Mesothelial cell of epicardium (in vitro differentiated cells): Measurements from ENCODE around the gene CBLC. TPM values are rescaled to one million over a fixed set of nuclear protein-coding genes. Genes with fewer than 3 reads are reported as not detected.

Experiments used
- DNase-seq, 2 experiments: peaks; one replicate each; pipeline ENCODE4 v3.0.0; 2021; ENCODE audit warnings: low spot score in 2 of 2; ENCODE audit not compliant: unreplicated experiment in 2 of 2
- H3K27ac Mint-ChIP-seq: 2 replicates; pipeline ENCODE4 v1.8.0; 2021; ENCODE audit warnings: mixed read lengths
- H3K27me3 Mint-ChIP-seq: 2 replicates; pipeline ENCODE4 v1.8.0; 2021; ENCODE audit warnings: low read depth, mixed read lengths
- H3K36me3 Mint-ChIP-seq: 2 replicates; pipeline ENCODE4 v1.8.0; 2021; ENCODE audit warnings: mixed read lengths
- H3K4me1 Mint-ChIP-seq: 2 replicates; pipeline ENCODE4 v1.8.0; 2021; ENCODE audit warnings: mixed read lengths
- H3K4me3 Mint-ChIP-seq: 2 replicates; pipeline ENCODE4 v1.8.0; 2021; ENCODE audit warnings: mild to moderate bottlenecking, moderate library complexity, mixed read lengths
- H3K9me3 Mint-ChIP-seq: 2 replicates; pipeline ENCODE4 v1.8.0; 2021; ENCODE audit warnings: mixed read lengths
- total RNA-seq: library from RNA; stranded (reverse); gene quantifications from 3 replicates; pipeline ENCODE4 v1.2.1, GENCODE V29; 2021
- TF ChIP-seq, protein P1 (sequence below): fragments of 200-600 bp; sonication (generic); IDR thresholded peaks from one replicate; pipeline ENCODE4 v1.5.0; 2021; ENCODE audit warnings: antibody characterized with exemption; ENCODE audit not compliant: unreplicated experiment

The CBLC gene
- total RNA-seq, 1 donor from 2014 or later: 8.8 TPM

DNA sequence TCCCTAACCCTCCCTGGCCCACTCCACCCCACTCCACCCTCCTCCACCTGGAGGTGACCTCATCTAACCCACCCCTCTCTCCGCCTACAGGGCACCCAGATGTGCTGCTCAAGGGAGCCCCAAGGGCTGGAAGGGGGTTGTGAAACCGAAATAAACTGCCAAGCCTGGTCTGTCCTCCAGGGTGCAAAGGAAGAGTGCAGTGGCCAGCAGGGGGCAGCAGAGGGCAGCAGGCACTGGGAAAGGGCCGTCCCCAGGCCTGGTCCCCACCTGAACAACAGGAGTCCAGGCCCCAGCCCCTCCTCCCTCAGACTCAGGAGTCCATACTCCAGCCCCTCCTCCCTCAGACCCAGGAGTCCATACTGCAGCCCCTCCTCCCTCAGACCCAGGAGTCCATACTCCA is 22.8 kb downstream of the CBLC start:
- H3K27me3 Mint-ChIP-seq: no peaks in the 10 kb centered on the region
- no peak overlapping the region for H3K4me3 Mint-ChIP-seq
- H3K9me3 Mint-ChIP-seq: no peaks in the 10 kb centered on the region
- H3K4me1 Mint-ChIP-seq: peaks cover 7% of the 10 kb centered on the region
- no peak overlapping the region for H3K27ac Mint-ChIP-seq
- TF ChIP-seq, protein P1, sequence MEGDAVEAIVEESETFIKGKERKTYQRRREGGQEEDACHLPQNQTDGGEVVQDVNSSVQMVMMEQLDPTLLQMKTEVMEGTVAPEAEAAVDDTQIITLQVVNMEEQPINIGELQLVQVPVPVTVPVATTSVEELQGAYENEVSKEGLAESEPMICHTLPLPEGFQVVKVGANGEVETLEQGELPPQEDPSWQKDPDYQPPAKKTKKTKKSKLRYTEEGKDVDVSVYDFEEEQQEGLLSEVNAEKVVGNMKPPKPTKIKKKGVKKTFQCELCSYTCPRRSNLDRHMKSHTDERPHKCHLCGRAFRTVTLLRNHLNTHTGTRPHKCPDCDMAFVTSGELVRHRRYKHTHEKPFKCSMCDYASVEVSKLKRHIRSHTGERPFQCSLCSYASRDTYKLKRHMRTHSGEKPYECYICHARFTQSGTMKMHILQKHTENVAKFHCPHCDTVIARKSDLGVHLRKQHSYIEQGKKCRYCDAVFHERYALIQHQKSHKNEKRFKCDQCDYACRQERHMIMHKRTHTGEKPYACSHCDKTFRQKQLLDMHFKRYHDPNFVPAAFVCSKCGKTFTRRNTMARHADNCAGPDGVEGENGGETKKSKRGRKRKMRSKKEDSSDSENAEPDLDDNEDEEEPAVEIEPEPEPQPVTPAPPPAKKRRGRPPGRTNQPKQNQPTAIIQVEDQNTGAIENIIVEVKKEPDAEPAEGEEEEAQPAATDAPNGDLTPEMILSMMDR: peak; percentile 91
- H3K36me3 Mint-ChIP-seq: peaks cover 8% of the 10 kb centered on the region
- DNase-seq: peak; percentile 86 to 95

DNA sequence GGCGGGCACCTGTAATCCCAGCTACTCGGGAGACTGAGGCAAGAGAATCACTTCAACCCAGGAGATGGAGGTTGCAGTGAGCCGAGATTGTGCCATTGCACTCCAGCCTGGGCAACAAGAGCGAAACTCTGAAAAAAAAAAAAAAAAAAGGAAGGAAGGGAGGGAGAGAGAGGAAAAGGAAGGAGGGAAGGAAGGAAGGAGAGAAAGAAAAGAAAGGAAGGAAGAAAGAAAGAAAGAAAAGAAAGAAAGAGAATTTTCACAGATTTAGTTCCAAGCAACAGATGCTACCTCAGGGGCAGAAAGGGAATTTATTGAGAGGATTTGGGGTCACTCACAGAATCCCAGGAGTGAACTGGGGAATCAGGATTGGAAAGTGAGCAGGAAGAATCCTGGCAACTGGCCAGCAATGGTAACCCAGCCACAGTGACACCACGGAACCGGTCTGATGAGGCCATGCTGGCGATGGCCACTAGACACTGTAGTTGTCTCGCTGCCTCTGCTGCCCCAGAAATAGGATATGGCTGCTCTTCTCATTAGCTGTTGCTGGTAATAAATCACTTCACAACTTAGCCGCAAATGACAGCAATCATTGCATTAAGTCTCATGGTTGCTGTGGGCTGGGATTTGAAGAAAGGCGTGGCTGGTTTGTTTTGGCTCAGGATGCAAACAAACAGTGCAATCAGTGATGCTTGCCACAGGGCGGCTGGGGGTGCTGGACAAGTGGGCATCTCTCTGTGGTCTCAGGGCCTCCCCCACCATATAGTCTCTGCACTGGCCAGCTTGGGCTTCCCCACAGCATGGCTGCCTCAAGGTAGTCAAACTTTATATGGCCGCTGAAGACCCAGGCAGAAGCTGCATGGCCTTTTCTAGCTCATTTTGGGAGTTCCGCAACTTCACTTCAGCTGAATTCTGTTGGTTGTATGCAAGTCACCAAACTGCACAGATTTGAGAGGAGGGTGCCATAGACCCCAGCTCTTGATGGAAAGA is 26.0 kb downstream of the CBLC start:
- TF ChIP-seq, protein P1: no peak
- Mint-ChIP-seq H3K4me3 (no peak overlapping the region), H3K36me3 (peaks cover 3% of the 10 kb centered on the region), H3K27ac (no peak overlapping the region), H3K9me3 (no peaks in the 10 kb centered on the region), H3K4me1 (peaks cover 21% of the 10 kb centered on the region), H3K27me3 (no peaks in the 10 kb centered on the region)
- DNase-seq: no peak

DNA sequence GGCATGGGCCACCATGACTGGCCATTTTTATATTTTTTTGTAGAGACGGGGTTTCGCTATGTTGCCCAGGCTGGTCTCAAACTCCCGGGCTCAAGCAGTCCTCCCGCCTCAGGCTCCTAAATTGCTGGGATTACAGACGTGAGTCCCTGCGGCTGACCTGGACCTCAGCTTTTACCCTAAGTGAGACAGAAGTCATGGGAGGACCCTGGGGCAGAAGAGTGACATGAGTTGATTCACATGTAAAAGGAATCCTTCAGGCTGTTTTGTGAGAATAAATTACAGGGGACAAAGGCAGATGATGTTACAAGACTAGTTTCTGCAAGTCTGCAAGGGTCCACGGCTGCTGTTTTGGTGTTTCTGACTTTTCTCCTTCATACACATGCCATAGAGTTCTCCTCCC is 28.6 kb downstream of the CBLC start:
- Mint-ChIP-seq H3K27ac (peak overlapping the region; percentile 67), H3K36me3 (peaks cover 3% of the 10 kb centered on the region), H3K9me3 (no peaks in the 10 kb centered on the region), H3K4me1 (peaks cover 40% of the 10 kb centered on the region), H3K27me3 (no peaks in the 10 kb centered on the region), H3K4me3 (no peak overlapping the region)
- no peak for DNase-seq
- TF ChIP-seq, protein P1: no peak

DNA sequence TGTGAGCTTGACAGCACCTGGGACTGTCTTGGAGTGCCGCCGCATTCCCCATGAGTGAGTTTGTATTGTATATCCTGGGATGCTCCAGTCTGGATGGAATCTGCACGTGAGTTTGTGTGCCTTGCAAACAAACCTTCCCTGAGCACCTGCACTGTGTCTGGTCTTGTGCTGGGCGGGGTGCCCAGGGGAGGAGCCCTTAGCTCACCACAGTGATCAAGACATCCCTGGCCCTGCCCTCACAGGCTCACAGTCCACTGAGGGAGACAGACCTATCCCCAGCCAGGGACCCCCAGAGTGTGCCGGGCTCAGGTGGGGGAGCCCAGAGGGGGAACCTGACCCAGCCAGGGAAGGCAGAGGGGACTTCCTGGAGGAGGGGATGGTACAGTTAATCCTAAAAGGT is 29.5 kb downstream of the CBLC start:
- H3K9me3 Mint-ChIP-seq: no peaks in the 10 kb centered on the region
- no peaks in the 10 kb centered on the region for H3K27me3 Mint-ChIP-seq
- H3K27ac Mint-ChIP-seq: peak overlapping the region; percentile 72
- TF ChIP-seq, protein P1: no peak
- peaks cover 3% of the 10 kb centered on the region for H3K36me3 Mint-ChIP-seq
- H3K4me3 Mint-ChIP-seq: no peak overlapping the region
- no peak for DNase-seq
- H3K4me1 Mint-ChIP-seq: peaks cover 41% of the 10 kb centered on the region

DNA sequence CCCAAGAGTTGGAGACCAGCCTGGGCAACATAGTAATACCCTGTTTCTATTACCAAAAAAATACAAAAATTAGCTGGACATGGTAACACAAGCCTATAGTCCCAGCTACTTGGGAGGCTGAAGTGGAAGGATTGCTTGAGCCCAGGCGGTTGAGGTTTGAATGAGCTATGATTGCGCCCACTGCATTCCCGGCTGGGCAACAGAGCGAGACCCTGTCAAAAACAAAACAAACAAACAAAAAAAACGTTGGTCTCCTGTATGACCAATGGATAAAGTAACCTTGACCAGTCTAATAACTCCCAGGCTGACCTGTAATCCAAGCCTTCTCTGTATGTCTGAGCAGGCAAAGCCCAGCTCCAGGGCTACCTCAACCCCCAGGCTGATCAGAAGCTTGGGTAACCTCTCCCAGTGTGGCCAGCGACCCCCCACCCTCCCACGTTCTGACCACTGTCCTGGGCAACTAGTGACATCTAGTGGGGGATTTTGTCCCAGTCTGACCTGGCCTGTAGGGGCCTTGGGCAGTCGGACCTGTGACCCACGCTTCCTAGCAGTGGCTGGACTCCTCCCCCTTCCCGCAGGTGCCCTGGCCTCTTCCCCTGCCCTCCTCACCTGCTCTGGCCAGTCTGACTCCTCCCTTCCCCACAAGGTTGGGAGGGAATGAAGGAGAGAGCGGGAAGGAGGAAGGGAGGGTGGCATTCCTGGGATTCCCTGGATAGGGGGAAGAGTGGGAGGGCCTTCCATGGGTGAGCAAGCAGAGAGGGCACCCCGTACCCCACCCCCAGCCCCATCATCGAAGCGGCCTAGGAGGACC is 30.2 kb downstream of the CBLC start:
- H3K9me3 Mint-ChIP-seq: no peaks in the 10 kb centered on the region
- H3K4me3 Mint-ChIP-seq: peak overlapping the region; percentile 69
- H3K36me3 Mint-ChIP-seq: peaks cover 5% of the 10 kb centered on the region
- peaks cover 41% of the 10 kb centered on the region for H3K4me1 Mint-ChIP-seq
- TF ChIP-seq, protein P1: no peak
- peak overlapping the region; percentile 72 for H3K27ac Mint-ChIP-seq
- no peaks in the 10 kb centered on the region for H3K27me3 Mint-ChIP-seq
- peak in 1 of 2 experiments; percentile 46 for DNase-seq
